K562 (cell line): ENCODE results near the gene DEPP1. TPM values are rescaled to one million over a fixed set of nuclear protein-coding genes. Genes with fewer than 3 reads are reported as not detected.

Experiments used
- CBX5 ChIP-seq: IDR thresholded peaks from 2 replicates; pipeline ENCODE4 v1.6.1; 2014; ENCODE audit warnings: low read depth, borderline replicate concordance
- CBX8 ChIP-seq: fragments of 200-600 bp; sonication (generic); IDR thresholded peaks from 2 replicates; pipeline ENCODE4 v1.6.1; 2012; ENCODE audit warnings: borderline replicate concordance, mixed run types, low read depth, mild to moderate bottlenecking, moderate library complexity, mixed read lengths, low read length, control low read depth, inconsistent platforms; ENCODE audit not compliant: poor library complexity, severe bottlenecking; ENCODE audit errors: extremely low read depth
- HDAC1 ChIP-seq, 2 experiments: fragments of 450-650 bp; IDR thresholded peaks; 2 replicates each; pipeline ENCODE4 v1.6.1; 2016 to 2017; ENCODE audit warnings: inconsistent platforms in 1 of 2, mild to moderate bottlenecking in 1 of 2, moderate library complexity in 1 of 2
- MEF2A ChIP-seq: IDR thresholded peaks from 2 replicates; pipeline ENCODE4 v1.6.1; 2011; ENCODE audit warnings: low read depth, mild to moderate bottlenecking, low read length, moderate library complexity; ENCODE audit not compliant: control insufficient read depth
- MTA3 ChIP-seq: fragments of 450-650 bp; formaldehyde crosslinking; IDR thresholded peaks from 2 replicates; pipeline ENCODE4 v1.6.1; 2017; ENCODE audit warnings: mild to moderate bottlenecking, borderline replicate concordance
- MYBL2 ChIP-seq, 2 experiments: fragments of 450-650 bp in 1 of 2; sonication (generic) in 1 of 2; formaldehyde crosslinking in 1 of 2; IDR thresholded peaks; 2 replicates each; pipeline versions ENCODE4 v1.6.1 to v1.8.1; 2017 to 2022; ENCODE audit warnings: borderline replicate concordance in 1 of 2, inconsistent platforms in 1 of 2, low read depth in 1 of 2, mild to moderate bottlenecking in 1 of 2, missing genetic modification reagents in 1 of 2, moderate library complexity in 1 of 2
- NELFE ChIP-seq: IDR thresholded peaks from 2 replicates; pipeline ENCODE4 v1.6.1; 2011; ENCODE audit warnings: mild to moderate bottlenecking; ENCODE audit not compliant: insufficient read depth, insufficient read length
- NR3C1 ChIP-seq: sonication (generic); formaldehyde crosslinking; IDR thresholded peaks from 2 replicates; pipeline ENCODE4 v1.8.1; 2022; ENCODE audit warnings: missing genetic modification reagents
- SNIP1 ChIP-seq: fragments of 450-650 bp; IDR thresholded peaks from 2 replicates; pipeline ENCODE4 v1.7.1; 2017; ENCODE audit warnings: low read depth, mild to moderate bottlenecking
- SPI1 ChIP-seq: IDR thresholded peaks from 2 replicates; pipeline ENCODE4 v1.6.1; 2011; ENCODE audit warnings: low read depth, low read length, control low read depth, borderline replicate concordance
- SRSF1 ChIP-seq: fragments of 200-400 bp; formaldehyde crosslinking; IDR thresholded peaks from 2 replicates; pipeline ENCODE4 v1.6.1; 2017; ENCODE audit warnings: mild to moderate bottlenecking, low read depth, low read length, moderate library complexity
- TRIM24 ChIP-seq, 2 experiments: fragments of 450-650 bp; IDR thresholded peaks; 2 replicates each; pipeline ENCODE4 v1.6.1; 2016
- USF1 ChIP-seq: sonication (generic); formaldehyde crosslinking; IDR thresholded peaks from 2 replicates; pipeline ENCODE4 v1.9.0; 2022; ENCODE audit warnings: mild to moderate bottlenecking, missing genetic modification reagents
- ZBED1 ChIP-seq: IDR thresholded peaks from 2 replicates; pipeline ENCODE4 v1.6.1; 2014
- ZKSCAN8 ChIP-seq: fragments of 200-800 bp; sonication (Bioruptor generic); IDR thresholded peaks from 2 replicates; pipeline ENCODE4 v1.6.1; 2016; ENCODE audit warnings: missing genetic modification characterization, missing compliant biosample characterization
- ZNF217 ChIP-seq: sonication (generic); formaldehyde crosslinking; IDR thresholded peaks from 2 replicates; pipeline ENCODE4 v1.8.0; 2022; ENCODE audit warnings: mild to moderate bottlenecking, missing genetic modification reagents
- ZNF395 ChIP-seq: fragments of 200-800 bp; sonication (Bioruptor generic); IDR thresholded peaks from 2 replicates; pipeline ENCODE4 v1.6.1; 2017; ENCODE audit warnings: missing genetic modification characterization, missing compliant biosample characterization
- ZNF398 ChIP-seq: fragments of 250-450 bp; sonication (Bioruptor Pico); IDR thresholded peaks from 2 replicates; pipeline ENCODE4 v1.8.0; 2021; ENCODE audit warnings: moderate library complexity, mild to moderate bottlenecking, inconsistent platforms
- polyA plus RNA-seq, 8 experiments: library from polyadenylated mRNA; depleted of rRNA in 4 of 8; stranded (reverse) in 5 of 8; unstranded in 3 of 8; fragments of >200 nt; fragmentation: Nextera tagmentation in 2 of 8; fragmentation: Illumina TruSeq in 1 of 8; extraction: Ambion mirVana in 2 of 8; extraction: Trizol in 1 of 8; gene quantifications; 2 replicates each; pipeline versions ENCODE4 v1.2.1 to v1.2.3, GENCODE V29; 2011 to 2014; ENCODE audit warnings: inconsistent platforms in 1 of 8, missing spikeins in 1 of 8
- total RNA-seq, 7 experiments: library from RNA; depleted of rRNA in 6 of 7; stranded (reverse); fragments of >200 nt in 6 of 7; fragmentation: Illumina TruSeq in 2 of 7; extraction: Trizol in 2 of 7; gene quantifications; 2 replicates each; pipeline versions ENCODE4 v1.2.1 to v1.2.3, GENCODE V29; 2011 to 2021; ENCODE audit warnings: low replicate concordance in 1 of 7
- TF ChIP-seq, protein P1 (sequence below): fragments of 450-650 bp; IDR thresholded peaks from 2 replicates; pipeline ENCODE4 v1.6.1; 2016; ENCODE audit warnings: mild to moderate bottlenecking
- TF ChIP-seq, protein P2 (sequence below): sonication (generic); formaldehyde crosslinking; IDR thresholded peaks from 2 replicates; pipeline ENCODE4 v1.9.0; 2022; ENCODE audit warnings: mild to moderate bottlenecking, missing genetic modification reagents
- TF ChIP-seq, protein P3 (sequence below): fragments of 450-650 bp; formaldehyde crosslinking; IDR thresholded peaks from 2 replicates; pipeline ENCODE4 v1.4.0; 2020; ENCODE audit warnings: mild to moderate bottlenecking, moderate library complexity

Gene DEPP1
- total and polyA plus RNA-seq, 9 of the 15 experiments (the other 6 are each of a cell fraction or from before 2014, with no cell fraction given), result 0.04 to 0.54 (median 0.20) TPM; not detected in 1

DNA sequence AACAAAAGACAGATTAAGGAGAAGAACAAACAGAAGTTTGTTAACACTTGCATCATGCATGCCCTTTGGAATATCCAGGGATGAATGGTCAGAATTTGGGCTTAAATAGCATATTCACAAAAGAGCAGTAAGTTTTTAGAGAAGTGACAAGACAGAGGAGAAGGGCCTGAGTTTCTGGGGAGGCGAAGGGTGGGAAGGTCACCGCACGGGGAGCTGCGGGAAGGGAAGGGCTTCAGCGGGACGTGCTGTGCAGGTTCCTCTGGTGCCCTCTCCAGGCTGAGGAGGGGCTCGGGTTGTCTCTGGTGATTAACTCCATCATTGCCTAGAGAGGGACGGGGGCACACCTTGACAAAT is 11.7 kb upstream of the DEPP1 start (continued):
- TF ChIP-seq TRIM24 (IDR thresholded peaks at IDR 0.05) (no peak), CBX5 (no peak), ZNF217 (CRISPR knock-in tag) (no peak), MEF2A (no peak), ZBED1 (no peak), MYBL2 (IDR thresholded peaks at IDR 0.05; ENCODE audit: low read depth) (no peak), MYBL2 (CRISPR knock-in tag; IDR thresholded peaks at IDR 0.05; ENCODE audit: borderline replicate concordance) (no peak), SPI1 (0 out of 2 replicates have a peak, but pooled peaks have one; percentile 16), SRSF1 (no peak), MTA3 (0 out of 2 replicates have a peak, but pooled peaks have one; percentile 32), ZKSCAN8 (CRISPR knock-in tag) (no peak), ZNF398 (no peak), HDAC1 (IDR thresholded peaks at IDR 0.05) (no peak), CBX8 (no peak), ZNF395 (CRISPR knock-in tag) (no peak), NELFE (no peak), SNIP1 (no peak), NR3C1 (CRISPR knock-in tag) (no peak), USF1 (CRISPR knock-in tag) (no peak)
- TF ChIP-seq, protein P1, sequence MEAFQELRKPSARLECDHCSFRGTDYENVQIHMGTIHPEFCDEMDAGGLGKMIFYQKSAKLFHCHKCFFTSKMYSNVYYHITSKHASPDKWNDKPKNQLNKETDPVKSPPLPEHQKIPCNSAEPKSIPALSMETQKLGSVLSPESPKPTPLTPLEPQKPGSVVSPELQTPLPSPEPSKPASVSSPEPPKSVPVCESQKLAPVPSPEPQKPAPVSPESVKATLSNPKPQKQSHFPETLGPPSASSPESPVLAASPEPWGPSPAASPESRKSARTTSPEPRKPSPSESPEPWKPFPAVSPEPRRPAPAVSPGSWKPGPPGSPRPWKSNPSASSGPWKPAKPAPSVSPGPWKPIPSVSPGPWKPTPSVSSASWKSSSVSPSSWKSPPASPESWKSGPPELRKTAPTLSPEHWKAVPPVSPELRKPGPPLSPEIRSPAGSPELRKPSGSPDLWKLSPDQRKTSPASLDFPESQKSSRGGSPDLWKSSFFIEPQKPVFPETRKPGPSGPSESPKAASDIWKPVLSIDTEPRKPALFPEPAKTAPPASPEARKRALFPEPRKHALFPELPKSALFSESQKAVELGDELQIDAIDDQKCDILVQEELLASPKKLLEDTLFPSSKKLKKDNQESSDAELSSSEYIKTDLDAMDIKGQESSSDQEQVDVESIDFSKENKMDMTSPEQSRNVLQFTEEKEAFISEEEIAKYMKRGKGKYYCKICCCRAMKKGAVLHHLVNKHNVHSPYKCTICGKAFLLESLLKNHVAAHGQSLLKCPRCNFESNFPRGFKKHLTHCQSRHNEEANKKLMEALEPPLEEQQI, result no peak
- TF ChIP-seq, protein P2, sequence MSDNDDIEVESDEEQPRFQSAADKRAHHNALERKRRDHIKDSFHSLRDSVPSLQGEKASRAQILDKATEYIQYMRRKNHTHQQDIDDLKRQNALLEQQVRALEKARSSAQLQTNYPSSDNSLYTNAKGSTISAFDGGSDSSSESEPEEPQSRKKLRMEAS, result no peak
- TF ChIP-seq, protein P3, sequence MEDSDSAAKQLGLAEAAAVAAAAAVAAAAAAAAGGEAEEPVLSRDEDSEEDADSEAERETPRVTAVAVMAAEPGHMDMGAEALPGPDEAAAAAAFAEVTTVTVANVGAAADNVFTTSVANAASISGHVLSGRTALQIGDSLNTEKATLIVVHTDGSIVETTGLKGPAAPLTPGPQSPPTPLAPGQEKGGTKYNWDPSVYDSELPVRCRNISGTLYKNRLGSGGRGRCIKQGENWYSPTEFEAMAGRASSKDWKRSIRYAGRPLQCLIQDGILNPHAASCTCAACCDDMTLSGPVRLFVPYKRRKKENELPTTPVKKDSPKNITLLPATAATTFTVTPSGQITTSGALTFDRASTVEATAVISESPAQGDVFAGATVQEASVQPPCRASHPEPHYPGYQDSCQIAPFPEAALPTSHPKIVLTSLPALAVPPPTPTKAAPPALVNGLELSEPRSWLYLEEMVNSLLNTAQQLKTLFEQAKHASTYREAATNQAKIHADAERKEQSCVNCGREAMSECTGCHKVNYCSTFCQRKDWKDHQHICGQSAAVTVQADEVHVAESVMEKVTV (CRISPR knock-in tag), result peak; percentile 81
